HEK293 (cell line): ENCODE results near the gene C16orf92.

ENCODE experiments used
- BCL11A ChIP-seq: fragments of 450-650 bp; formaldehyde crosslinking; IDR thresholded peaks from 2 replicates; pipeline ENCODE4 v1.5.1; 2016; ENCODE audit warnings: low read depth, missing biosample characterization, missing genetic modification characterization
- ELK4 ChIP-seq: IDR thresholded peaks from 2 replicates; pipeline ENCODE4 v1.6.1; 2011; ENCODE audit warnings: mild to moderate bottlenecking, low read depth, low read length, borderline replicate concordance
- IKZF3 ChIP-seq: fragments of 450-650 bp; IDR thresholded peaks from 2 replicates; pipeline ENCODE4 v1.5.0; 2018; ENCODE audit warnings: missing biosample characterization, mild to moderate bottlenecking, missing genetic modification characterization, moderate library complexity
- INSM2 ChIP-seq: fragments of 450-650 bp; formaldehyde crosslinking; IDR thresholded peaks from 2 replicates; pipeline ENCODE4 v1.5.1; 2016; ENCODE audit warnings: missing biosample characterization, missing genetic modification characterization
- KLF8 ChIP-seq: fragments of 450-650 bp; formaldehyde crosslinking; IDR thresholded peaks from 2 replicates; pipeline ENCODE4 v1.5.1; 2016; ENCODE audit warnings: missing biosample characterization, missing genetic modification characterization
- MZF1 ChIP-seq: fragments of 450-650 bp; formaldehyde crosslinking; IDR thresholded peaks from 2 replicates; pipeline ENCODE4 v1.5.1; 2017; ENCODE audit warnings: missing biosample characterization, missing genetic modification characterization, borderline replicate concordance
- OVOL3 ChIP-seq: fragments of 450-650 bp; formaldehyde crosslinking; IDR thresholded peaks from 2 replicates; pipeline ENCODE4 v1.5.1; 2016; ENCODE audit warnings: missing biosample characterization, missing genetic modification characterization
- PBX3 ChIP-seq: sonication (generic); formaldehyde crosslinking; IDR thresholded peaks from 2 replicates; pipeline ENCODE4 v1.8.1; 2022; ENCODE audit warnings: mild to moderate bottlenecking, moderate library complexity, missing genetic modification reagents
- WT1 ChIP-seq: fragments of 450-650 bp; formaldehyde crosslinking; IDR thresholded peaks from 2 replicates; pipeline ENCODE4 v1.5.1; 2016; ENCODE audit warnings: missing biosample characterization, missing genetic modification characterization
- ZBTB1 ChIP-seq: fragments of 450-650 bp; formaldehyde crosslinking; IDR thresholded peaks from 2 replicates; pipeline ENCODE4 v1.5.1; 2016; ENCODE audit warnings: missing biosample characterization, missing genetic modification characterization
- ZBTB7A ChIP-seq: fragments of 450-650 bp; formaldehyde crosslinking; IDR thresholded peaks from 2 replicates; pipeline ENCODE4 v1.5.1; 2016; ENCODE audit warnings: low read depth, missing biosample characterization, missing genetic modification characterization
- ZFHX2 ChIP-seq: fragments of 450-650 bp; formaldehyde crosslinking; conservative IDR thresholded peaks from 2 replicates; pipeline ENCODE4 v1.5.1; 2016; ENCODE audit warnings: missing biosample characterization, missing genetic modification characterization
- ZNF112 ChIP-seq: fragments of 450-650 bp; formaldehyde crosslinking; IDR thresholded peaks from 2 replicates; pipeline ENCODE4 v1.5.0; 2017; ENCODE audit warnings: missing biosample characterization, missing genetic modification characterization
- ZNF174 ChIP-seq: fragments of 450-650 bp; formaldehyde crosslinking; IDR thresholded peaks from 2 replicates; pipeline ENCODE4 v1.5.0; 2017; ENCODE audit warnings: missing biosample characterization, mild to moderate bottlenecking, missing genetic modification characterization
- ZNF248 ChIP-seq: fragments of 450-650 bp; formaldehyde crosslinking; IDR thresholded peaks from 2 replicates; pipeline ENCODE4 v1.5.1; 2017; ENCODE audit warnings: missing biosample characterization, missing genetic modification characterization
- ZNF311 ChIP-seq: fragments of 450-650 bp; formaldehyde crosslinking; IDR thresholded peaks from 2 replicates; pipeline ENCODE4 v1.5.1; 2017; ENCODE audit warnings: missing biosample characterization, missing genetic modification characterization, borderline replicate concordance
- ZNF354C ChIP-seq: fragments of 450-650 bp; formaldehyde crosslinking; IDR thresholded peaks from 2 replicates; pipeline ENCODE4 v1.5.1; 2016; ENCODE audit warnings: missing biosample characterization, missing genetic modification characterization, low read depth, borderline replicate concordance
- ZNF362 ChIP-seq: fragments of 450-650 bp; formaldehyde crosslinking; IDR thresholded peaks from 2 replicates; pipeline ENCODE4 v1.5.1; 2016; ENCODE audit warnings: missing biosample characterization, missing genetic modification characterization
- ZNF423 ChIP-seq: fragments of 450-650 bp; formaldehyde crosslinking; IDR thresholded peaks from 2 replicates; pipeline ENCODE4 v1.5.1; 2016; ENCODE audit warnings: missing biosample characterization, missing genetic modification characterization
- ZNF48 ChIP-seq: fragments of 450-650 bp; formaldehyde crosslinking; IDR thresholded peaks from 2 replicates; pipeline ENCODE4 v1.5.1; 2016; ENCODE audit warnings: missing biosample characterization, missing genetic modification characterization
- ZNF521 ChIP-seq: fragments of 450-650 bp; formaldehyde crosslinking; IDR thresholded peaks from 2 replicates; pipeline ENCODE4 v1.5.1; 2017; ENCODE audit warnings: missing biosample characterization, mild to moderate bottlenecking, missing genetic modification characterization
- ZNF561 ChIP-seq: fragments of 450-650 bp; IDR thresholded peaks from 2 replicates; pipeline ENCODE4 v1.5.1; 2018; ENCODE audit warnings: missing biosample characterization, missing genetic modification characterization, borderline replicate concordance
- ZNF600 ChIP-seq: fragments of 450-650 bp; formaldehyde crosslinking; IDR thresholded peaks from 2 replicates; pipeline ENCODE4 v1.5.1; 2016; ENCODE audit warnings: missing biosample characterization, missing genetic modification characterization
- ZNF654 ChIP-seq: fragments of 450-650 bp; formaldehyde crosslinking; IDR thresholded peaks from 2 replicates; pipeline ENCODE4 v1.5.1; 2016; ENCODE audit warnings: low read depth, missing biosample characterization, missing genetic modification characterization
- ZNF658 ChIP-seq: fragments of 450-650 bp; formaldehyde crosslinking; IDR thresholded peaks from 2 replicates; pipeline ENCODE4; 2016; ENCODE audit warnings: missing biosample characterization, missing genetic modification characterization
- ZNF692 ChIP-seq: fragments of 450-650 bp; formaldehyde crosslinking; IDR thresholded peaks from 2 replicates; pipeline ENCODE4 v1.5.1; 2016; ENCODE audit warnings: missing biosample characterization, missing genetic modification characterization
- ZNF704 ChIP-seq: fragments of 450-650 bp; formaldehyde crosslinking; IDR thresholded peaks from 2 replicates; pipeline ENCODE4 v1.5.1; 2016; ENCODE audit warnings: missing biosample characterization, missing genetic modification characterization
- ZNF785 ChIP-seq: fragments of 450-650 bp; formaldehyde crosslinking; IDR thresholded peaks from 2 replicates; pipeline ENCODE4 v1.5.1; 2016; ENCODE audit warnings: missing biosample characterization, missing genetic modification characterization
- ZNF792 ChIP-seq: fragments of 450-650 bp; formaldehyde crosslinking; IDR thresholded peaks from 2 replicates; pipeline ENCODE4 v1.5.1; 2016; ENCODE audit warnings: missing biosample characterization, missing genetic modification characterization
- ZSCAN18 ChIP-seq: fragments of 450-650 bp; formaldehyde crosslinking; IDR thresholded peaks from 2 replicates; pipeline ENCODE4 v1.5.1; 2016; ENCODE audit warnings: missing biosample characterization, missing genetic modification characterization
- ZSCAN23 ChIP-seq: fragments of 450-650 bp; formaldehyde crosslinking; IDR thresholded peaks from 2 replicates; pipeline ENCODE4 v1.5.1; 2016; ENCODE audit warnings: missing biosample characterization, missing genetic modification characterization

Gene C16orf92

GRCh38 chr16:30065102-30065942, 42.3 kb downstream of the C16orf92 start, which contains the start of gene ALDOA (continued):
- peak; percentile 63 for TF ChIP-seq ZFHX2 (tag by site-specific recombination)
- TF ChIP-seq ZNF600 (tag by site-specific recombination) = peak; percentile 98
- TF ChIP-seq OVOL3 (tag by site-specific recombination) = peak; percentile 90
- peak; percentile 94 for TF ChIP-seq INSM2 (tag by site-specific recombination)
- peak; percentile 99 for TF ChIP-seq IKZF3 (tag by site-specific recombination)
- peak; percentile 53; the same call in 1 of the 2 replicates for TF ChIP-seq ZBTB1 (tag by site-specific recombination)
- TF ChIP-seq ZNF248 = no peak
- TF ChIP-seq ZNF521 = no peak
- TF ChIP-seq KLF8 (tag by site-specific recombination) = peak; percentile 93
- no peak for TF ChIP-seq ZNF112 (tag by site-specific recombination)
- no peak for TF ChIP-seq ZNF704 (tag by site-specific recombination)
- TF ChIP-seq ZNF654 = no peak
- no peak for TF ChIP-seq ZNF423 (tag by site-specific recombination)
- peak; percentile 89; the same call in 1 of the 2 replicates for TF ChIP-seq ZNF785 (tag by site-specific recombination)
- 0 out of 2 replicates have a peak, but pooled peaks have one; percentile 32 for TF ChIP-seq ZNF362 (tag by site-specific recombination)
- TF ChIP-seq ZNF692 = peak; percentile 66
- TF ChIP-seq MZF1 = peak; percentile 73
- TF ChIP-seq ZNF174 (tag by site-specific recombination) = no peak
- TF ChIP-seq ZNF792 (tag by site-specific recombination) = peak; percentile 89; the same call in 1 of the 2 replicates
- peak; percentile 71 for TF ChIP-seq ZSCAN23 (tag by site-specific recombination)
- TF ChIP-seq BCL11A (tag by site-specific recombination) = peak; percentile 95; the same call in 1 of the 2 replicates
- TF ChIP-seq ZNF561 = peak; percentile 89
- no peak for TF ChIP-seq ZNF311 (tag by site-specific recombination)
- no peak for TF ChIP-seq ZNF48 (tag by site-specific recombination)
- peak; percentile 89 for TF ChIP-seq WT1 (tag by site-specific recombination)
- no peak for TF ChIP-seq ZSCAN18
- TF ChIP-seq ZNF354C (tag by site-specific recombination) = no peak
- TF ChIP-seq ELK4 = peak; percentile 81; the same call in 1 of the 2 replicates
- TF ChIP-seq PBX3 (CRISPR knock-in tag) = no peak; the same call in 1 of the 2 replicates
- peak; percentile 98 for TF ChIP-seq ZBTB7A (tag by site-specific recombination)
- TF ChIP-seq ZNF658 (tag by site-specific recombination) = no peak
